Endothelial cell of umbilical vein (primary cell): ENCODE measurements around the gene TOM1L2. TPM values are rescaled to one million over a fixed set of nuclear protein-coding genes. Genes with fewer than 3 reads are reported as not detected.

ENCODE experiments used
- BruUV-seq: library from RNA; stranded (reverse); fragments of 400-500 nt; replicated peaks from 2 replicates; lab custom pipeline; 2021; lab: Mats Ljungman, UMichigan
- CTCF ChIA-PET: fragments of 300-600, 350-600 bp; sonication (Branson Sonifier 250); formaldehyde crosslinking; loops from one replicate; lab custom pipeline; 2021; ENCODE audit warnings: antibody characterized with exemption, inconsistent platforms; lab: Charles Lee
- POLR2A ChIA-PET: fragments of 300-600, 350-600 bp; sonication (Branson Sonifier 250); formaldehyde crosslinking; loops from one replicate; lab custom pipeline; 2021; ENCODE audit warnings: antibody characterized with exemption, inconsistent platforms; lab: Charles Lee
- DNase-seq: peaks from one replicate; pipeline ENCODE4 v3.0.0-alpha.2; 2011; ENCODE audit warnings: low read depth, low spot score
- FAIRE-seq: peaks from 2 replicates; lab custom pipeline; 2011; peaks lifted over from hg19 to GRCh38; lab: Jason Lieb, UNC
- H2AFZ ChIP-seq: 2 replicates; pipeline ENCODE4 v1.6.0; 2012; ENCODE audit warnings: low read depth, low read length, control low read depth, inconsistent platforms
- H3K27ac ChIP-seq: 2 replicates; pipeline ENCODE4 v1.5.1; 2011; ENCODE audit warnings: low read depth, mild to moderate bottlenecking, control low read depth, low read length, moderate library complexity; ENCODE audit not compliant: insufficient read depth
- H3K27me3 ChIP-seq, 2 experiments: 2 replicates each; pipeline versions ENCODE4 v1.6.0 to v1.6.1; 2011; ENCODE audit warnings: low read length in 2 of 2, mixed read lengths in 1 of 2; ENCODE audit not compliant: control insufficient read depth in 2 of 2, insufficient read depth in 2 of 2
- H3K36me3 ChIP-seq, 2 experiments: 2 replicates in 1 of 2; 3 replicates in 1 of 2; pipeline ENCODE4 v1.5.1; 2011; ENCODE audit warnings: low read length in 2 of 2, mild to moderate bottlenecking in 1 of 2, moderate library complexity in 1 of 2; ENCODE audit not compliant: control insufficient read depth in 2 of 2, insufficient read depth in 2 of 2; ENCODE audit errors: extremely low read depth in 1 of 2
- H3K4me1 ChIP-seq: 3 replicates; pipeline ENCODE4 v1.5.1; 2011; ENCODE audit warnings: mild to moderate bottlenecking, low read length; ENCODE audit not compliant: control insufficient read depth, insufficient read depth; ENCODE audit errors: extremely low read depth
- H3K4me2 ChIP-seq: 2 replicates; pipeline ENCODE4 v1.6.1; 2011; ENCODE audit warnings: low read length, control low read depth, mixed read lengths; ENCODE audit not compliant: insufficient read depth
- H3K4me3 ChIP-seq, 3 experiments: fragments of 200-600 bp in 1 of 3; sonication (generic), shearing (Covaris generic) in 1 of 3; replicated peaks in 1 of 3; 2 replicates each; pipeline ENCODE4 v1.5.1; 2011 to 2016; ENCODE audit warnings: control low read depth in 3 of 3, low read length in 3 of 3, mild to moderate bottlenecking in 2 of 3, inconsistent platforms in 1 of 3, low read depth in 1 of 3, moderate library complexity in 1 of 3; ENCODE audit not compliant: insufficient read depth in 1 of 3
- H3K79me2 ChIP-seq: 2 replicates; pipeline ENCODE4 v1.6.0; 2012; ENCODE audit warnings: low read length, inconsistent platforms; ENCODE audit not compliant: control insufficient read depth, insufficient read depth
- H3K9ac ChIP-seq: replicated peaks from 2 replicates; pipeline ENCODE3; 2011; ENCODE audit warnings: low read length, control low read depth; ENCODE audit not compliant: insufficient read depth; ENCODE audit errors: extremely low read depth
- H3K9me1 ChIP-seq: replicated peaks from 3 replicates; pipeline ENCODE4 v1.6.0; 2011; ENCODE audit warnings: mild to moderate bottlenecking, low read length; ENCODE audit not compliant: control insufficient read depth, insufficient read depth; ENCODE audit errors: extremely low read depth
- H3K9me3 ChIP-seq: replicated peaks from 2 replicates; pipeline ENCODE4 v1.5.1; 2012; ENCODE audit warnings: low read length, inconsistent platforms; ENCODE audit not compliant: control insufficient read depth, insufficient read depth
- H4K20me1 ChIP-seq: replicated peaks from 2 replicates; pipeline ENCODE3; 2011; ENCODE audit warnings: mild to moderate bottlenecking, low read length; ENCODE audit not compliant: control insufficient read depth, insufficient read depth; ENCODE audit errors: extremely low read depth
- EZH2 ChIP-seq: IDR thresholded peaks from 2 replicates; pipeline ENCODE4 v1.6.1; 2012; ENCODE audit warnings: borderline replicate concordance, low read depth, mild to moderate bottlenecking, moderate library complexity, low read length, inconsistent platforms; ENCODE audit not compliant: severe bottlenecking
- FOS ChIP-seq: IDR thresholded peaks from 2 replicates; pipeline ENCODE4 v1.6.1; 2011; ENCODE audit warnings: mild to moderate bottlenecking, low read length, moderate library complexity, borderline replicate concordance; ENCODE audit not compliant: insufficient read depth
- GATA2 ChIP-seq: IDR thresholded peaks from 2 replicates; pipeline ENCODE4 v1.7.0; 2011; ENCODE audit warnings: low read depth, mild to moderate bottlenecking, moderate library complexity, mixed read lengths, low read length; ENCODE audit not compliant: insufficient read length, insufficient read depth
- JUN ChIP-seq: IDR thresholded peaks from 2 replicates; pipeline ENCODE4 v1.6.1; 2011; ENCODE audit warnings: borderline replicate concordance, low read depth; ENCODE audit not compliant: insufficient read length, insufficient read depth
- MYC ChIP-seq: IDR thresholded peaks from one replicate; pipeline ENCODE4 v1.6.1; 2011; ENCODE audit warnings: mild to moderate bottlenecking, low read depth, low read length
- POLR2A ChIP-seq: IDR thresholded peaks from 2 replicates; pipeline ENCODE4 v1.6.1; 2012; ENCODE audit warnings: low read depth, mild to moderate bottlenecking, control low read depth, low read length
- POLR2AphosphoS5 ChIP-seq: IDR thresholded peaks from 2 replicates; pipeline ENCODE4 v1.6.1; 2012; ENCODE audit warnings: low read depth, mild to moderate bottlenecking, control low read depth, low read length, moderate library complexity; ENCODE audit not compliant: insufficient read depth
- dilution Hi-C: fragments of 300-500 bp; cut with MboI; formaldehyde crosslinking; loops from one replicate; pipeline ENCODE4 v1.15.0; 2019; ENCODE audit warnings: low sequenced_read_pairs; ENCODE audit not compliant: extremely low pct_ligation_motif_present
- intact Hi-C: fragments of 100-400 bp; cut with micrococcal nuclease; formaldehyde crosslinking; loops from one replicate; pipeline ENCODE4 v1.10.0; 2022
- polyA plus RNA-seq, 4 experiments: library from polyadenylated mRNA; depleted of rRNA in 3 of 4; stranded (reverse) in 3 of 4; unstranded in 1 of 4; fragments of >200 nt; gene quantifications; 2 replicates each; pipeline versions ENCODE4 v1.2.1 to v1.2.3, GENCODE V29; 2011 to 2012; ENCODE audit warnings: missing spikeins in 1 of 4
- total RNA-seq: library from RNA; stranded (reverse); gene quantifications from 2 replicates; pipeline ENCODE4 v1.2.3, GENCODE V29; 2021
- TF ChIP-seq, protein P1 (sequence below): IDR thresholded peaks from 2 replicates; pipeline ENCODE4 v1.6.1; 2011; ENCODE audit not compliant: insufficient read depth, insufficient read length
- TF ChIP-seq, protein P2 (sequence below), 2 donors: IDR thresholded peaks; 1 replicate in 1 of 2; 2 replicates in 1 of 2; pipeline ENCODE4 v1.5.1; 2011; ENCODE audit warnings: low read length in 2 of 2, mild to moderate bottlenecking in 2 of 2, moderate library complexity in 2 of 2, control low read depth in 1 of 2, inconsistent platforms in 1 of 2, low read depth in 1 of 2; ENCODE audit not compliant: insufficient read depth in 1 of 2; ENCODE audit errors: extremely low read depth in 1 of 2

Gene TOM1L2
- total and polyA plus RNA-seq, 2 donors (not counting 3 experiments of a cell fraction or from before 2014, with no cell fraction given): 31.7 to 37.6 TPM

DNA sequence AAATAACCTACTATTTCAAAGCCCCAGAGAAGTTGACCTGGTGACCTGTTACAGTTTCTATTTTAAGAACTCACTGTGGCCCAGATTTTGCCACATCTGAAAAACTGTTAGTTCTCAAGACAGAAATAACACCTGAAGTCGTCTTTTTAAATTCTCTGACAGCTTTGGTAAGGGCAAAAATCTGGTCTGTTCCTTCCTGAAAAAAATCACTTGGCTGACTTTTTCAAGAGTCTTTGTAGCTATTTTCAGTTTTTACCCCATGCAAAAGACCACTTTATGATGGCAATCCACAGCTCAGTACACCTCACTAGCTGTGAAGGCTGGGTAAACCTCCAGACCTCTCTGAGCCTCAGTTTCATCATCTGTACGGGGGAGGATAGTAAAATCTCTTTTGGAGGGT is 74.8 kb downstream of the TOM1L2 start:
- BruUV-seq: no TSS peak
- ChIA-PET POLR2A (no interaction called here), CTCF (interaction anchor here (0.7 to 1.1 kb wide), 3 partner anchors 9 to 136 kb away, joined by 3 to 5 read pairs (median 3); no protein-coding TSS in a partner anchor)
- H3K36me3 ChIP-seq: peaks cover 0 to 3% of the 10 kb centered on the region in 2 experiments
- dilution Hi-C loops (loop anchor here (25.0 kb wide), 1 partner anchor 140 kb away; the partner anchor contains the start of genes ATPAF2 and GID4), intact Hi-C loops (no loop called here)
- peaks cover 17% of the 10 kb centered on the region for H3K4me1 ChIP-seq
- no peak overlapping the region for H2AFZ ChIP-seq
- no peak overlapping the region for H3K27ac ChIP-seq
- no peaks in the 10 kb centered on the region for H3K9me1 ChIP-seq
- H3K9ac ChIP-seq: no peak overlapping the region
- H3K79me2 ChIP-seq: no peaks in the 10 kb centered on the region
- no peak for FAIRE-seq
- no peak overlapping the region for H3K4me3 ChIP-seq
- no peak overlapping the region for H3K4me2 ChIP-seq
- no peak for TF ChIP-seq MYC
- TF ChIP-seq, protein P1, sequence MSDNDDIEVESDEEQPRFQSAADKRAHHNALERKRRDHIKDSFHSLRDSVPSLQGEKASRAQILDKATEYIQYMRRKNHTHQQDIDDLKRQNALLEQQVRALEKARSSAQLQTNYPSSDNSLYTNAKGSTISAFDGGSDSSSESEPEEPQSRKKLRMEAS: no peak
- TF ChIP-seq GATA2: no peak
- TF ChIP-seq, protein P2, sequence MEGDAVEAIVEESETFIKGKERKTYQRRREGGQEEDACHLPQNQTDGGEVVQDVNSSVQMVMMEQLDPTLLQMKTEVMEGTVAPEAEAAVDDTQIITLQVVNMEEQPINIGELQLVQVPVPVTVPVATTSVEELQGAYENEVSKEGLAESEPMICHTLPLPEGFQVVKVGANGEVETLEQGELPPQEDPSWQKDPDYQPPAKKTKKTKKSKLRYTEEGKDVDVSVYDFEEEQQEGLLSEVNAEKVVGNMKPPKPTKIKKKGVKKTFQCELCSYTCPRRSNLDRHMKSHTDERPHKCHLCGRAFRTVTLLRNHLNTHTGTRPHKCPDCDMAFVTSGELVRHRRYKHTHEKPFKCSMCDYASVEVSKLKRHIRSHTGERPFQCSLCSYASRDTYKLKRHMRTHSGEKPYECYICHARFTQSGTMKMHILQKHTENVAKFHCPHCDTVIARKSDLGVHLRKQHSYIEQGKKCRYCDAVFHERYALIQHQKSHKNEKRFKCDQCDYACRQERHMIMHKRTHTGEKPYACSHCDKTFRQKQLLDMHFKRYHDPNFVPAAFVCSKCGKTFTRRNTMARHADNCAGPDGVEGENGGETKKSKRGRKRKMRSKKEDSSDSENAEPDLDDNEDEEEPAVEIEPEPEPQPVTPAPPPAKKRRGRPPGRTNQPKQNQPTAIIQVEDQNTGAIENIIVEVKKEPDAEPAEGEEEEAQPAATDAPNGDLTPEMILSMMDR (IDR thresholded peaks at IDR 0.05; ENCODE audit: extremely low read depth in 1 of 2, insufficient read depth in 1 of 2, low read depth in 1 of 2, low read length in 2 of 2): no peak
- TF ChIP-seq EZH2: no peak
- TF ChIP-seq FOS: no peak
- no peak for TF ChIP-seq JUN
- no peak for TF ChIP-seq POLR2AphosphoS5
- TF ChIP-seq POLR2A: no peak
- no peaks in the 10 kb centered on the region for H4K20me1 ChIP-seq
- no peak for DNase-seq
- H3K27me3 ChIP-seq: no peaks in the 10 kb centered on the region
- no peaks in the 10 kb centered on the region for H3K9me3 ChIP-seq
